GM18498 (cell line): ENCODE data around the gene HMGXB3.
"Not testable (repeated sequence)": the region's sequence is repeated elsewhere in the genome, so short reads cannot be mapped to it uniquely, and the experiment has no call there.

Experiments used
- ATAC-seq: cut with Tn5 transposase; IDR thresholded peaks from one replicate; pipeline ENCODE4 v1.9.1; 2021; ENCODE audit warnings: mild to moderate bottlenecking, moderate library complexity; ENCODE audit not compliant: unreplicated experiment

HMGXB3 gene

GRCh38 chr5:150084754-150085153 is 84.2 kb downstream of the HMGXB3 start:
- ATAC-seq = not testable (repeated sequence)

GRCh38 chr5:150085191-150085912 is 84.8 kb downstream of the HMGXB3 start:
- no peak for ATAC-seq

- no peak for ATAC-seq
These were observed 85.6 kb downstream of the HMGXB3 start, which contains the start of gene CSF1R for GRCh38 chr5:150085950-150086715. Gene CSF1R (minus strand): TSS chr5:150086554. CDS start chr5:150086427, 127 bp downstream.

- peak; percentile 86 for ATAC-seq
These were observed 91.7 kb downstream of the HMGXB3 start for GRCh38 chr5:150092159-150092787.

- no peak for ATAC-seq
These were observed 96.6 kb downstream of the HMGXB3 start for GRCh38 chr5:150097152-150097551.

- ATAC-seq = no peak
These were observed 100.5 kb downstream of the HMGXB3 start for GRCh38 chr5:150101023-150101422.
